Esophagus squamous epithelium (tissue), 4 donors: Measurements from ENCODE around the gene MAPK7.

ENCODE experiments used
- CTCF ChIP-seq, 6 experiments: fragments of 450-650 bp in 4 of 6; fragments of 200-600 bp in 2 of 6; sonication (generic) in 2 of 6; IDR thresholded peaks; one replicate each; pipeline ENCODE4 v1.5.1; 2016 to 2019; ENCODE audit warnings: antibody characterized with exemption in 6 of 6, mild to moderate bottlenecking in 4 of 6, moderate library complexity in 4 of 6
- POLR2A ChIP-seq, 4 donors: fragments of 450-650 bp; IDR thresholded peaks; one replicate each; pipeline ENCODE4 v1.6.1; 2017; ENCODE audit warnings: antibody characterized with exemption in 4 of 4, mild to moderate bottlenecking in 4 of 4, moderate library complexity in 3 of 4

- TF ChIP-seq CTCF (IDR thresholded peaks at IDR 0.05) (no peak), POLR2A (IDR thresholded peaks at IDR 0.05) (no peak)
These were observed 40.1 kb downstream of the MAPK7 start for GRCh38 chr17:19418251-19418992.
